Stomach (tissue), 4 donors: Measurements from ENCODE around the gene NTM.

Experiments
- CTCF ChIP-seq, 7 experiments: fragments of 450-650 bp in 4 of 7; fragments of 200-600 bp in 3 of 7; sonication (generic) in 3 of 7; IDR thresholded peaks; one replicate each; pipeline ENCODE4 v1.5.1; 2016 to 2019; ENCODE audit warnings: antibody characterized with exemption in 7 of 7, control low read depth in 2 of 7, mild to moderate bottlenecking in 1 of 7
- EP300 ChIP-seq: sonication (generic); formaldehyde crosslinking; IDR thresholded peaks from one replicate; pipeline ENCODE4 v1.6.1; 2017; ENCODE audit warnings: antibody characterized with exemption

- no peak for TF ChIP-seq EP300
- no peak for TF ChIP-seq CTCF (IDR thresholded peaks at IDR 0.05)
Observed at GRCh38 chr11:132171031-132171430, 800.6 kb downstream of the NTM start.
